MCF 10A (cell line): Measurements from ENCODE around the gene ACP5. TPM values are rescaled to one million over a fixed set of nuclear protein-coding genes. Genes with fewer than 3 reads are reported as not detected.

Experiments used
- BruUV-seq: library from RNA; stranded (reverse); fragments of 400-500 nt; replicated peaks from 2 replicates; lab custom pipeline; 2021; lab: Mats Ljungman, UMichigan
- CTCF ChIA-PET: fragments of 300-600 bp; sonication (Branson Sonifier 250); formaldehyde crosslinking; extraction: SDS; loops from one replicate; lab custom pipeline; 2021; ENCODE audit warnings: antibody characterized with exemption, inconsistent platforms; lab: Yijun Ruan, JAX
- POLR2A ChIA-PET: fragments of 300-600, 350-650 bp; sonication (Branson Sonifier 250); formaldehyde crosslinking; extraction: SDS; loops from one replicate; lab custom pipeline; 2020; ENCODE audit warnings: antibody characterized with exemption, inconsistent platforms; lab: Yijun Ruan, JAX
- DNase-seq: peaks from one replicate; pipeline ENCODE4 v3.0.0-alpha.2; 2018; ENCODE audit not compliant: unreplicated experiment
- H3K27ac Mint-ChIP-seq: one replicate; pipeline ENCODE4 v1.8.0; 2022; ENCODE audit warnings: mild to moderate bottlenecking, low read depth, mixed read lengths; ENCODE audit not compliant: unreplicated experiment
- H3K27me3 Mint-ChIP-seq: one replicate; pipeline ENCODE4 v1.8.0; 2022; ENCODE audit warnings: mixed read lengths; ENCODE audit not compliant: insufficient read depth, unreplicated experiment
- H3K36me3 Mint-ChIP-seq: one replicate; pipeline ENCODE4 v1.8.0; 2022; ENCODE audit warnings: mild to moderate bottlenecking, moderate library complexity, mixed read lengths; ENCODE audit not compliant: insufficient read depth, unreplicated experiment
- H3K4me1 Mint-ChIP-seq: one replicate; pipeline ENCODE4 v1.8.0; 2022; ENCODE audit warnings: mixed read lengths; ENCODE audit not compliant: insufficient read depth, unreplicated experiment
- H3K4me3 Mint-ChIP-seq: one replicate; pipeline ENCODE4 v1.8.0; 2022; ENCODE audit warnings: mild to moderate bottlenecking, moderate library complexity, mixed read lengths; ENCODE audit not compliant: unreplicated experiment
- H3K9me3 Mint-ChIP-seq: one replicate; pipeline ENCODE4 v1.8.0; 2022; ENCODE audit warnings: mixed read lengths; ENCODE audit not compliant: unreplicated experiment
- intact Hi-C: fragments of 100-400 bp; cut with micrococcal nuclease; formaldehyde crosslinking; loops from 2 replicates; pipeline ENCODE4 v1.14.1; 2022
- total RNA-seq: library from RNA; stranded (reverse); gene quantifications from 2 replicates; pipeline ENCODE4 v1.2.3, GENCODE V29; 2022
- TF ChIP-seq, protein P1 (sequence below): fragments of 200-600 bp; IDR thresholded peaks from one replicate; pipeline ENCODE4 v1.8.0; 2022; ENCODE audit warnings: antibody characterized with exemption, mild to moderate bottlenecking; ENCODE audit not compliant: unreplicated experiment

Gene ACP5
- total RNA-seq, 1 experiment from 2014 or later = not detected

DNA sequence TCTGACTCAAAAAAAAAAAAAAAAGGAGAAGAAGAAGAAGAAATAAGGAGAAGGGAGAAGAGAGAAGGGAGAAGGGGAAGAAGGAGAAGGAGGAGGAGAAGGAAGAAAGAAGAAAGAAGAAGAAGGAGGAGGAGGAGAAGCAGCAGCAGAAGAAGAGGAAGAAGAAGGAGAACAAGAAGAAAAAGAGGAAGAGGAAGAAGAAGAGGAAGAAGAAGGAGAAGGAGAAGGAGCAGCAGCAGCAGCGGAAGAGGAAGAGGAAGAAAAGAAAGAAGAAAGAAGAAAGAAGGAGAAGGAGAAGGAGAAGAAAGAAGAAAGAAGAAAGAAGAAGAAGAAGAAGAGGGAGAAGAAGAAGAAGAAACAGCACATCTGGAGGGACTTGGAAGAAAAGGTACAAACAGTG lies 42.9 kb downstream of the ACP5 start:
- DNase-seq = no peak
- H3K4me1 Mint-ChIP-seq = peaks cover 11% of the 10 kb centered on the region
- POLR2A ChIA-PET = no interaction called here
- H3K36me3 Mint-ChIP-seq = no peaks in the 10 kb centered on the region
- H3K27ac Mint-ChIP-seq = no peak overlapping the region
- H3K4me3 Mint-ChIP-seq = peak overlapping the region; percentile 1
- no peaks in the 10 kb centered on the region for H3K9me3 Mint-ChIP-seq
- no peaks in the 10 kb centered on the region for H3K27me3 Mint-ChIP-seq
- BruUV-seq = no TSS peak
- CTCF ChIA-PET = no interaction called here
- TF ChIP-seq, protein P1, sequence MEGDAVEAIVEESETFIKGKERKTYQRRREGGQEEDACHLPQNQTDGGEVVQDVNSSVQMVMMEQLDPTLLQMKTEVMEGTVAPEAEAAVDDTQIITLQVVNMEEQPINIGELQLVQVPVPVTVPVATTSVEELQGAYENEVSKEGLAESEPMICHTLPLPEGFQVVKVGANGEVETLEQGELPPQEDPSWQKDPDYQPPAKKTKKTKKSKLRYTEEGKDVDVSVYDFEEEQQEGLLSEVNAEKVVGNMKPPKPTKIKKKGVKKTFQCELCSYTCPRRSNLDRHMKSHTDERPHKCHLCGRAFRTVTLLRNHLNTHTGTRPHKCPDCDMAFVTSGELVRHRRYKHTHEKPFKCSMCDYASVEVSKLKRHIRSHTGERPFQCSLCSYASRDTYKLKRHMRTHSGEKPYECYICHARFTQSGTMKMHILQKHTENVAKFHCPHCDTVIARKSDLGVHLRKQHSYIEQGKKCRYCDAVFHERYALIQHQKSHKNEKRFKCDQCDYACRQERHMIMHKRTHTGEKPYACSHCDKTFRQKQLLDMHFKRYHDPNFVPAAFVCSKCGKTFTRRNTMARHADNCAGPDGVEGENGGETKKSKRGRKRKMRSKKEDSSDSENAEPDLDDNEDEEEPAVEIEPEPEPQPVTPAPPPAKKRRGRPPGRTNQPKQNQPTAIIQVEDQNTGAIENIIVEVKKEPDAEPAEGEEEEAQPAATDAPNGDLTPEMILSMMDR = no peak
- intact Hi-C loops = loop anchor here (10.0 kb wide), 1 partner anchor 50 kb away; no protein-coding TSS in a partner anchor

DNA sequence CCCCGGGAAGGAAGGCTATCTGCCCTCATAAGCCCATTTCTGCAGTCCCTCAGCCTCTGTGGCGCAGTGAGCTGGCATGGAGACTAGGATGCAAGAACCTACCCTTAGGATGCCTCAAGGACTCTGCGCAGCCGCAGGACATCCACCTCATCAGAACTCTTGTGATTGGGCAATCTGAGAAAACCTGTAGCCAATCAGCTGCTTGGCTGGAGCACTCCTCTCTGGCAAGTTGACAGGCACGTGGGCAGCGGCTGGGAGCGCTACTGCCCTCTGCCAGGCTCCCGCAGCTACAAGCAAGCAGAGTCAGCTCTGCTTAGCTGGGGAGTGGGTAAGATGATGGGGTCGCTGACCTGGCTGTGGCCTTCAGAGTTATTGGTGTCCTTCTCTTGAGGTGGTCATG lies 47.0 kb downstream of the ACP5 start:
- Mint-ChIP-seq H3K4me1 (peaks cover 8% of the 10 kb centered on the region), H3K9me3 (no peaks in the 10 kb centered on the region), H3K4me3 (no peak overlapping the region), H3K27ac (no peak overlapping the region), H3K27me3 (no peaks in the 10 kb centered on the region), H3K36me3 (peaks cover 6% of the 10 kb centered on the region)
- peak; percentile 95 for DNase-seq
- TF ChIP-seq, protein P1 = no peak
- CTCF ChIA-PET = interaction anchor here (0.6 kb wide), 2 partner anchors 50 to 235 kb away, joined by 3 to 4 read pairs; no protein-coding TSS in a partner anchor
- BruUV-seq = no TSS peak
- intact Hi-C loops = loop anchor here (10.0 kb wide), 1 partner anchor 54 kb away; no protein-coding TSS in a partner anchor
- POLR2A ChIA-PET = interaction anchor here (0.6 to 2.4 kb wide), 3 partner anchors 29 to 80 kb away, joined by 3 to 9 read pairs (median 3); partner anchors contain the start of genes ELOF1 and ZNF627

DNA sequence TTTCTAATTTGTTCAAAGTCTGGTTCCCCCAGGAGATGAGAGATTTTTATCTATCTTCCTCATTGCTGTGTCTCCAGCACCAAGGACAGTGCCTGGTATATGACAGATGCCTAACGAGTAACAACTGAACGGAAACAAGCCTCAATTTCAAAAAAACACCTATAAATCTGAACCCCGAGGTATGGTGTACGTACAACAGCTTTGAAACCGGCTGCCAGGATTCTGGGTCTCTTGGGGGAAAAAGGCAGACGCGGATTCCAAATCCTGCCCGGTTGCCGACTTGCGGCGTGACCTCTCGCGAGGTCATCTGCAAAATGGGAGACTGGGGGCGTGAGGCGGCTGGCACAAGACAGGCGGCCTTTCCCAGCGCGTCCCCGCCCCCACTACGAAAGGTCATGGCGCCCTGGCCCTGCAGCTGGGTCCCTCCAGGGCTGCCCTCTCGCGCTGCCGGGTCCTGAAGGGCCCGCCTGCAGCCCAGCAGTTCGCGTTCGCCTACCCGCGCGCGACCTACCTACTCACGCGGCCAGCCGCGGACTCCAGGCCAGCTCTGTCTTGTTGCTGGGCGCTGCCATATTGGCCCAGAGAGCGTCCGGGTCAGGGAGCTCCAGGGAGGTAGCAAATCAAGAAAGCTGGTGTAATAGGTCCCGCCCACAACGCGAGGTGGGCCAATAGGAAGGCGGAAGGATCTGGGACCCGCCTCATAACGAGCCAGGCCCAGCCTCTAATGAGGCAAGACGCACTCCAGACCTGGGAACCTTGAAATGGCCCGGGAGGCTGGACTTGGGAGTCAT lies 48.7 kb downstream of the ACP5 start, which contains the start of gene ECSIT:
ECSIT (minus strand) TSS at position 584 of the 791 bp plus-strand sequence. CDS start 9,964 bp downstream, outside the sequence.
- Mint-ChIP-seq H3K4me3 (peak within 1 kb of the TSS; percentile 93), H3K27ac (peak within 1 kb of the TSS; percentile 90), H3K27me3 (no peaks in the 10 kb centered on the region), H3K9me3 (no peaks in the 10 kb centered on the region), H3K36me3 (peaks cover 6% of the 10 kb centered on the region), H3K4me1 (peaks cover 8% of the 10 kb centered on the region)
- CTCF ChIA-PET = interaction anchor here (0.6 to 1.1 kb wide), 6 partner anchors 11 to 869 kb away, joined by 3 to 4 read pairs (median 3); no protein-coding TSS in a partner anchor
- BruUV-seq = TSS peak; percentile 76
- POLR2A ChIA-PET = interaction anchor here (0.6 to 1.8 kb wide), 19 partner anchors 9 to 1083 kb away, joined by 3 to 15 read pairs (median 3); partner anchors contain the start of genes ELOF1, ODAD3, PRKCSH and SWSAP1
- intact Hi-C loops = loop anchor here (1.0 kb wide), 1 partner anchor 23 kb away; the partner anchor contains the start of gene ZNF653
- peak; percentile 100 for DNase-seq
- TF ChIP-seq, protein P1 = no peak

Other genes with a start within 250 kb of the ACP5 start
- gene RAB3D, start 238.0 kb downstream of the ACP5 start, total RNA-seq = 42.8 and 46.5 TPM in 2 replicates
- gene TMEM205, start 231.4 kb downstream of the ACP5 start, total RNA-seq = 93.1 and 96.6 TPM in 2 replicates
- gene CCDC159, start 231.1 kb downstream of the ACP5 start, total RNA-seq = 17.2 and 18.2 TPM in 2 replicates
- 19.5 and 24.2 TPM in 2 replicates for gene PLPPR2, start 222.2 kb downstream of the ACP5 start, total RNA-seq
- 1.0 and 1.4 TPM in 2 replicates for gene SWSAP1, start 203.0 kb downstream of the ACP5 start, total RNA-seq
- 1.7 and 2.7 TPM in 2 replicates for gene EPOR, start 193.3 kb downstream of the ACP5 start, total RNA-seq
- gene RGL3, start 158.3 kb downstream of the ACP5 start, total RNA-seq = not detected in 2 replicates
- 0.30 TPM in 1 of 2 replicates, not detected in the other for gene ODAD3, start 142.5 kb downstream of the ACP5 start, total RNA-seq
- gene PRKCSH, start 142.0 kb downstream of the ACP5 start, total RNA-seq = 224 and 257 TPM in 2 replicates
- gene ELAVL3, start 96.6 kb downstream of the ACP5 start, total RNA-seq = 0.54 TPM in 1 of 2 replicates, not detected in the other
- 7.7 and 8.7 TPM in 2 replicates for gene ZNF653, start 71.8 kb downstream of the ACP5 start, total RNA-seq
- 19.2 and 26.8 TPM in 2 replicates for gene ECSIT, start 48.5 kb downstream of the ACP5 start, total RNA-seq
- gene CNN1, start 38.8 kb downstream of the ACP5 start, total RNA-seq = not detected in 2 replicates
- gene ELOF1, start 18.4 kb downstream of the ACP5 start, total RNA-seq = 72.1 and 78.7 TPM in 2 replicates
- gene ZNF627, start 19.8 kb upstream of the ACP5 start, total RNA-seq = 8.7 and 10.9 TPM in 2 replicates
- 0.54 and 1.9 TPM in 2 replicates for gene ZNF823, start 161.3 kb upstream of the ACP5 start, total RNA-seq
- gene ZNF441, start 189.4 kb upstream of the ACP5 start, total RNA-seq = 3.4 and 4.2 TPM in 2 replicates
- not detected in 2 replicates for gene ZNF491, start 220.9 kb upstream of the ACP5 start, total RNA-seq
- 2.6 and 3.5 TPM in 2 replicates for gene ZNF440, start 236.6 kb upstream of the ACP5 start, total RNA-seq